Measurements from ENCODE around the gene TRAK2.
A peak's percentile ranks its signal among the peaks of the same experiment; 100 is the strongest.

TRAK2 gene

DNA sequence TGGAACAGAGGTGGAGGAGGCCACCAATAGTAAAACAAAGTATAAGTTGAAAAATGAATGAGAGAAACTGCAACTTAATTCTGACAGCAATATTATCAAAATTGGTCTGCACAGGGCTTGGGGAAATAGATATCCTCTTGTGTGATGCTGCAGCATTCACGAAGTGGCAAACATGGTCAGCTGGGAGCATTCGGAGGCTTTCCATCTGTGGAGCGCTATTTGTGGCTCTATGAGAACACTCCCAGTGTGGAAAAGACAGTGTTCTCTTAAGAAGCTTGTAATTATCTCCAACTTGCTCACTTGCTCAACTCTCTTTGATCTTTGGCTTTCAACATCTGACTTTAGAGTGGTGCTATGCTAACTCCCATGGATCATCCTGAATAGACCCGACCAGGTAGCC, 91.0 kb downstream of the TRAK2 start:
- DNase-seq, result no peak

DNA sequence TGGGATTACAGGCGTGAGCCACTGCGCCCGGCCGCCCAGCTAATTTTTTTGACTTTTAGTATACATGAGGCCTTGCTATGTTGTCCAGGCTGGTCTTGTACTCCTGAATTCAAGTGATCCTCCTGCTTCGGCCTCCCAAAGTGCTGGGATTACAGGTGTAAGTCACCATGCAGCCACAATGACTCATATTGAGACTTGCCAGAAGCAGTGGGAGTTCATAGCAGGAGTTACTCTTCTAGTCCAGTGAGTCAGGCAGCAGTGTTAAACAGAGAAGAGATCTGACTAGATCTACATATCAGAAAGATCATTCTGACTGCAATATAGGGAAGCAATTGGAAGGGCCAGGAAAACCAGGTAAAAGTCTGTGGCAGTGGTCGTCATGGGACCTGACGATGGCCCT, 92.6 kb downstream of the TRAK2 start:
- DNase-seq, result no peak

DNA sequence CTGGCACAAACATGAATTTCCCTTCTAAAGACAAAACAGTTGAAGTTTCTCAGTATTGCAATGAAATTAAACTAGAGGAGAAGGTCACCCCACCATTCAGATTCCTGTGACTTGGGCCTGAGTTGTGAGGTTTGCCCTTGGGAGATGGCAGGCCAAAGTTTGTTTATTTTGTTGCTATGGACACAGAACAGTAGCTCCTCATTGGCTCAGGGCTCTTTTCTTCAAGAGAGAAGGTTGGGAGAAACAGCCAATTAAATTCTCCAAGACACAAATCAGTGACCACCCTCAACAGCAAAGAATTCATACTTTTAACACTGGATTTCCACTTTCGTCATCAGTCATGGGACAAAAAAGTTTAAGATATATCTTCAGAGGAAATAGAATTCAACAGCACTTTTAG, 94.0 kb downstream of the TRAK2 start, which contains the start of gene FLACC1:
FLACC1 (minus strand) TSS at position 125 of the 400 bp plus-strand sequence. CDS start 5,941 bp downstream, outside the sequence.
- peak; percentile 23 for DNase-seq

DNA sequence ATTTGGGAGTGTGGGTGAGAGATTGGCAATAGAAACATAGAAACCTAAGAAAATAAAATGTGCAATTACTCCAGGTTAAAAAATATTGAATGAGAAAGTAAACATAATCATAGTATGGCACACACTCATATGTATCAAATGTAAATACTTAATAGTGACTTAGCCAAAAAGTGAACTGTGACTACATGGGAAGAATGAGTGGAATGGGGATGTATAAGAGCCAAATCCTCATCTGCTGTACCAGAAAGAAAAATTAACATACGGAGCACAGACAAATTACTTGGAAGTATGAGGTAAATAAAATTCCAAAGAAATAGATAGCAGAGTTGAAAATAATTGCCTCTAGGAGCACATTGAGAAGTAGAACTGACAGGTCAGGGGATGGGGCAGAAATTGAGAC, 98.1 kb downstream of the TRAK2 start:
- no peak for DNase-seq

DNA sequence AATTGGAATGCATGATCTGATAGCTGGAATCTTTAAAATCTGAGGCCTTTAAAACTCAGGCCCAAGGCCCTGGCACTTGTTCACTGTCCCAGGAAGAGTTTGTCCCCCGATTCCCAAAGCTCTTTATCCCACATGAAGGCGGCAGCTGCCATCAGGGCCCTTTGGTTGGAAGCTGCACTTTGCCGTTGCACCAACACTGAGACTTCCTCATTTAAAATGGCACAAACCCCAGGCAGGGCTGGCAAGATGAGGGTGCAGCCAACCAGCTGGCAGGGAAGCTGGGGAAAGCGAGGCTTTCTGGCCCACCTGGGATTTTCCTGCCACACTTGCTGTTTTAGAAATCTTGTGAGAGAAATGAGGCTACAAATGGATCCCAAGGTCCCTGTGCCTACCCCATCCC, 100.4 kb downstream of the TRAK2 start:
- no peak for DNase-seq

DNA sequence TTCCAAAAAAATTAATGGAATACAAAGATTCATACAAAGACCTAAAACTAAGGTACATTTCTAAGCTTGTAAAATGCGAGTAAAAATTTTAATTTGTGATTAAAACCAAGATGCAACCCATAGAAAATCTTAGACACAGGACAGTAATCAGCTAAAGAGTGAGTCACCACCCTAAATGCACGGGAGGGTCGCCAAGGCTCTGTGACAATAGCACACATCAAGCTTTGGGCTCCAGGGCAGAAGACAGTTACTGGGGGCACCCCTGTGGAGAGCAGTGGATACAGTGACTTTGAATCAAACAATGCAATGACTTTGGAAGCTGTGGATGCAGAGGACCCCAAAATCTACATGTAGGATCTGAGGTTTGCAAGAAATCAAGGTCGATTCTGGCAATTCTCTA, 101.7 kb downstream of the TRAK2 start:
- peak; percentile 7 for DNase-seq

DNA sequence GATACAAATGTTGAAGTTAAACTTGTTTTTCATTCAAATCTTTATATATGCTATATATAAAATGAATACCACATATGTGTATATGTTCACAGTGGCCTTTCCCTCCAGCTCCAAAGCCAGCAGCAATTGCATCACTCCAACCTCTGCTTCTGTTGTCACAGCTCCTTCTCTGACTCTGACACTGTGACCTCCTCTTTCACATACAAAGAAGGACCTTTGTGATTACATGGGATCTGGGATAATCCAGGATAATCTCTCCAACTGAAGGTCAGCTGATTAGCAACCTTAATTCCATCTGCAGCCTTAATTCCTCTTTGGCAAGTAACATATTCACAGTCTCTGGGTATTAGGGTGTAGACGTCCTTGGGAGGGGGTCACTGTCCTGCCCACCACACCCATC, 102.5 kb downstream of the TRAK2 start:
- no peak for DNase-seq

DNA sequence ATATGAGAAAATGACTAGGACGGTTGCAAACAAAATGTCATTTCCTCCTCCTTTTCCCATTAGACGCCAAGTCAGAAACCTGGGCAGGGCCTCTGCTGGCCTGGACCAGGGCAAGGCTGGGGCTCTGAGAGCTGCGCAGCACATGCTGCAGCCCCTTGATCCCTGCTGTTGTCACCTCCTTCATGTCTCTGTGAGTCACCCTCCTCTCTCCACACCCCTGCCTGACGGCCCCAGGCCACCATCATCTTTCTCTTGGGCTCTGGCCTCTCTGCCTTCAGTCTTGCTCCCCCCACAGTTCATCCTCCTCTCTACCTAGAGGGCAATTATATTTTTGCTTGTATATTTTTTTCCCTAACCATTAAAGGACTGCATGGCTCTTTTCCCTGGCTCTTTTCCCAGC, 104.1 kb downstream of the TRAK2 start:
- no peak for DNase-seq

DNA sequence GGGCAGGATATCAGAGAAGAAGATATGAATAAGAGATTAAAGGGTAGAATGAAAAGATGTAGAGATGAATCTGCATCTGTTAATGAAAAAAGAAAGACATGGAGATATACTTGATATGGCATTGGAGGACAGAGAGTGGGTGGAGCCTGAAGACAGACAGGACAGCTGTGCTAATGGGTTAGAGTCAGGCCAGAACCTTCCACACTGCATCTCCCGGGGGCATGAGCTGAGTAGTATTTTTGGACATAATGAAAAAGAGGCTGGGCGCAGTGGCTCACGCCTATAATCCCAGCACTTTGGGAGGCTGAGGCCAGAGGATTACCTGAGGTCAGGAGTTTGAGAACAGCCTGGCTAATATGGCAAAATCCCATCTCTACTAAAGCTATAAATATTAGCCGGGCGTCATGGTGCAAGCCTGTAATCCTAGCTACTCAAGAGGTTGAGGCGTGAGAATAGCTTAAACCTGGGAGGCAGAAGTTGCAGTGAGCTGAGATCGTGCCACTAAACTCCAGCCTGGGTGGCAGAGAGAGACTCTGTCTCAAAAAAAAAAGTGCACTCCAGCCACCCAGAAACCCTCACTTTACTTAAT, 105.5 kb downstream of the TRAK2 start:
- no peak for DNase-seq

DNA sequence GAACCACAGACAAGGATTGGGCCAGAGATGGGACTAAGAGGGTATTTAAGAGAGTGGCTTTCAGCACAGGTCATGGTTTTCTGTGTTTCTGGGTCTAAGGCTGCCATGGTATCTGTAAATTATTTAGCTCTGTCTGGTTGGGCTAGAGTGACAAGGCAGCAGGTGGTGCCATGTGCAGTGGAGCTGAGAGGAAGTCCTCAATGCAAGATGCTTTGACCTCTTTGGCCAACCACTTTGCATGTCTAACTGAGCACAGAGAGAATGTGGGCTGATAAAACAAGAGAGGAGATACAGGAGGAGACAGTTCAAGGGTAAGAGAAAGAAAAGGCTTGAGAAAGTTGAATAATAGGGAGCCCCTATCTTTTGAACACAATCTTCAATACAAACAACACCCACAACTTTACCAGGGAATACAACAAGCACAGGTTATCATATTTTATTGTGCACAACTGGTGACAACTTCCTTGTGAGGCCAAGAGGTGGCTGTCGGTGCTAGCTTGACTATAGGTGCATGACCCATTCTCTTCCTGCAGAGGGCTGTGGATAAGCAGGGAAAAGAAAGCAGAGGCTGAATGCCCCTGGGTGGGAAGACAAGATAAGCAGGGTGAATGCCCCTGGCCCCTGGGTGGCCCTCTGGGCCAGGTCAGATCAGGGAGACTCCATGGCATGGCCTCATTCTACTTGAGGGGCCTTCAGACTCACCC, 106.4 kb downstream of the TRAK2 start:
- no peak for DNase-seq

DNA sequence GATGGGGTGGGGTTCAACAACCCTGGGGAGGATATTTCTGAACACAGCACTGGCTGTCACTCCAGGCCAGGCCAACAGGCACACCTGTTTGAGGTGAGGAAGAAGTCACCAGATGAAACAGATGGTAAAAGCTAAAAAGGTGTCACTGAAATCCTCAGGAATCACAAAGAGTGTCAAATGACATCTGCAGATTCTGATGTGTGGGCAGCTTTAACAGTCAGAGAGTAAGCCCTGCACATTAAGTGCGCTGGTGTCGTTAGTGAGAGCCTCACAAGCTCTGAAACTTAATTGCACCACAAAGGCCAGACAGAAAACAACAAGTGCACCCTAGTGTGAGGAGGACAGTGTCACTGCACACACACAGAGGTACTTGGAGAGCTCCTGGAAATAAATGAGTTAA, 107.7 kb downstream of the TRAK2 start:
- peak; percentile 4 for DNase-seq

DNA sequence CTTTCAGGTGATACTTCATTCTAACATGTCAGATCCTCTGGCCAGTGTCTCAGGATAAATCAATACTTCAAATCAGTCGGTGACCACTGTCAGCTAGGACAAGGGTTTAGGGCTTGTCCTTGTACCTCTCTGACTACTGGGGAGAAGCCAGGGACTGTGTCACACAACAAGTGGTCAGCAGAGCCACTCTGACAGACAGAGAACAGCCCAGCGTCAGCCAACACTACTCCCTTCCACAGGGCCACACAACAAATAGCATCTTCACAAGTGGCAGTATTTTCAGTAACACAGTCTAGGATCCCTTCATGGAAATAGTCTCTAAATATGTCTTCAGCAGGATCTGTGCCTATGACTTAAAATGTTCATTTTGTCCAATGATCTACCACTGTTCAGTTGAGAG, 108.3 kb downstream of the TRAK2 start:
- no peak for DNase-seq

DNA sequence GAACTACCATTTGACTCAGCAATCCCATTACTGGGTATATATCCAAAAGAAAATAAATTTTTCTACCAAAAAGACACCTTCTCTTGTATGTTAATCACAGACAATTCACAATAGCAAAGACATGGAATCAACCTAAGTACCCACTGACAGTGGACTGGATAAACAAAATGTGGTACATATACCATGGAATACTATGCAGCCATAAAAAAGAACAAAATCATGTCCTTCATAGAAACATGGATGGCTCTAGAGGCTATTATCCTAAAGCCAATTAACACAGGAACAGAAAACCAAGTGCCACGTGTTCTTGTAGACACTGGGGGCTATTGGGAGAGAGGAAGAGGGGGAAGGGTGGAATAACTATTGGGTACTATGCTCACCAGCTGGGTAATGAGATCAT, 121.8 kb downstream of the TRAK2 start:
- no peak for DNase-seq

DNA sequence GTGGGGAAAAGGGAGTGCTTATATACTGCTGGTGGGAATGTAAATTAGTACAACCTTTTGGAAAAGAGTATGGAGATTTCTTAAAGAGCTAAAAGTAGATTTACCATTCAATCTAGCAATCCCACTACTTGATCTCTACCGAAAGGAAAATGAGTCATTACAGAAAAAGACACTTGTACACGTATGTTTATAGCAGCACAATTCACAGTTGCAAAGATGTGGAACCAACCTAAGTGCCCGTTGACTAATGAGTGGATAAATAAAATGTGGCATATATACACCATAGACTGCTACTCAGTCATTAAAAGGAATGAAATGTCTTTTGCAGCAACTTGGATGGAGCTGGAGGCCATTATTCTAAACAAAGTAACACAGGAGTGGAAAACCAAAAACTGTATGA, 123.6 kb downstream of the TRAK2 start:
- DNase-seq, result no peak

Measured in NCI-H69 (cell line).